Prostate gland (tissue), 2 donors: ENCODE measurements around the gene JAKMIP3. TPM values are rescaled to one million over a fixed set of nuclear protein-coding genes. Genes with fewer than 3 reads are reported as not detected.

Experiments
- DNase-seq: peaks from one replicate; pipeline ENCODE4 v3.0.0-alpha.2; 2019; ENCODE audit warnings: low spot score
- H3K27ac ChIP-seq, 2 donors: fragments of 200-600 bp; sonication (generic); 2 replicates each; pipeline ENCODE4 v1.5.1; 2017 to 2019
- H3K27me3 ChIP-seq: fragments of 200-600 bp; sonication (generic); replicated peaks from 2 replicates; pipeline ENCODE4 v1.5.1; 2019; ENCODE audit not compliant: insufficient read depth
- H3K36me3 ChIP-seq, 2 donors: fragments of 200-600 bp; sonication (generic); 1 replicate in 1 of 2; 2 replicates in 1 of 2; pipeline versions ENCODE4 v1.5.1 to v1.8.1; 2017 to 2019
- H3K4me1 ChIP-seq: fragments of 200-600 bp; sonication (generic); replicated peaks from 2 replicates; pipeline ENCODE4 v1.5.1; 2019
- H3K4me3 ChIP-seq, 2 donors: fragments of 200-600 bp; sonication (generic); 2 replicates each; pipeline ENCODE4 v1.5.1; 2017 to 2019
- H3K9me3 ChIP-seq: fragments of 200-600 bp; sonication (generic); 2 replicates; pipeline ENCODE4 v1.5.1; 2017
- POLR2A ChIP-seq: fragments of 450-650 bp; IDR thresholded peaks from one replicate; pipeline ENCODE4 v1.6.1; 2016; ENCODE audit warnings: antibody characterized with exemption, mild to moderate bottlenecking
- POLR2AphosphoS5 ChIP-seq: sonication (generic); formaldehyde crosslinking; IDR thresholded peaks from one replicate; pipeline ENCODE4 v1.6.1; 2017; ENCODE audit warnings: antibody characterized with exemption
- WGBS: methylation state at CpG from one replicate; pipeline ENCODE4 v1.1.5; 2018; 5-methylcytosine and 5-hydroxymethylcytosine counted together
- intact Hi-C: fragments of 100-400 bp; cut with DNase I; formaldehyde crosslinking; loops from one replicate; pipeline ENCODE4 v1.14.2; 2022
- total RNA-seq, 2 donors: library from RNA; depleted of rRNA; stranded (reverse); fragments of >200 nt; gene quantifications; one replicate each; pipeline ENCODE4 v1.1.0, GENCODE V29; 2016
- TF ChIP-seq, protein P1 (sequence below), 4 experiments: fragments of 200-600 bp in 2 of 4; fragments of 450-650 bp in 2 of 4; sonication (generic) in 2 of 4; IDR thresholded peaks; 1 replicate in 3 of 4; 2 replicates in 1 of 4; pipeline ENCODE4 v1.5.1; 2016 to 2019; ENCODE audit warnings: antibody characterized with exemption in 4 of 4, mild to moderate bottlenecking in 2 of 4, moderate library complexity in 2 of 4

The JAKMIP3 gene
- total RNA-seq, 2 donors from 2014 or later, result 2.6 to 3.4 TPM

DNA sequence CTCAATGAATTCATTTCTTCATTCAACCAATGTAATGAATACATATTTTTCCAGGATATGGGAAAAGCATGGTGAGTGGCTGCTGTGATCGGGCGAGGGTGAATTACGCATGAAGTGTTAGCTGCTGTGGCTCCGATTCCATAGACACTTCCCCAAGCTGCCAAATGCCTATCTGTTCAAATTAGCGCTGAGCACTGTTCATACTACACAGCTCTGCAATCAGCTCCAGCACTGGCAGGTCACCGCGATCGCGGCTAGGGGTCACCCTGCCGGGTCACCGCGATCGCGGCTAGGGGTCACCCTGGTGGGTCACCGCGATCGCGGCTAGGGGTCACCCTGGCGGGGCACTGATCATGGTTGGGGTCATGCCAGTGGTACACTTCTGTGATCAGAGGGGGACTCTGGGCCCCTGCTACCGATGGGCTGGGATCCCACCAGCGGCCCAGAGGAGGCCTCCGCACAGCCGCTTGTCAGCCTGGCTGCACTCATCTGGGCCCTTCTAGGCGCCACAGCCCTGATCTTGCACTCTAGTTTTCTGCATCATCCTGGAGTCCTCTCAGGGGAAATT, 49.3 kb downstream of the JAKMIP3 start:
- Histone ChIP-seq H3K4me3 (no peak overlapping the region), H3K9me3 (no peaks in the 10 kb centered on the region), H3K27me3 (no peaks in the 10 kb centered on the region), H3K27ac (no peak overlapping the region), H3K36me3 (no peaks in the 10 kb centered on the region), H3K4me1 (no peaks in the 10 kb centered on the region)
- intact Hi-C loops, result no loop called here
- 84% methylated on average over 24 of the region's 24 CpGs for WGBS
- DNase-seq, result no peak
- TF ChIP-seq, protein P1, sequence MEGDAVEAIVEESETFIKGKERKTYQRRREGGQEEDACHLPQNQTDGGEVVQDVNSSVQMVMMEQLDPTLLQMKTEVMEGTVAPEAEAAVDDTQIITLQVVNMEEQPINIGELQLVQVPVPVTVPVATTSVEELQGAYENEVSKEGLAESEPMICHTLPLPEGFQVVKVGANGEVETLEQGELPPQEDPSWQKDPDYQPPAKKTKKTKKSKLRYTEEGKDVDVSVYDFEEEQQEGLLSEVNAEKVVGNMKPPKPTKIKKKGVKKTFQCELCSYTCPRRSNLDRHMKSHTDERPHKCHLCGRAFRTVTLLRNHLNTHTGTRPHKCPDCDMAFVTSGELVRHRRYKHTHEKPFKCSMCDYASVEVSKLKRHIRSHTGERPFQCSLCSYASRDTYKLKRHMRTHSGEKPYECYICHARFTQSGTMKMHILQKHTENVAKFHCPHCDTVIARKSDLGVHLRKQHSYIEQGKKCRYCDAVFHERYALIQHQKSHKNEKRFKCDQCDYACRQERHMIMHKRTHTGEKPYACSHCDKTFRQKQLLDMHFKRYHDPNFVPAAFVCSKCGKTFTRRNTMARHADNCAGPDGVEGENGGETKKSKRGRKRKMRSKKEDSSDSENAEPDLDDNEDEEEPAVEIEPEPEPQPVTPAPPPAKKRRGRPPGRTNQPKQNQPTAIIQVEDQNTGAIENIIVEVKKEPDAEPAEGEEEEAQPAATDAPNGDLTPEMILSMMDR (IDR thresholded peaks at IDR 0.05), result no peak
- TF ChIP-seq POLR2AphosphoS5 (no peak), POLR2A (no peak)

Other genes starting within 250 kb of the JAKMIP3 start
- 10 to 100 TPM; 37.0 to 55.2 TPM for gene PPP2R2D, start 164.9 kb upstream of the JAKMIP3 start, total RNA-seq
- 100 to 1,000 TPM; 148 to 325 TPM for gene BNIP3, start 84.0 kb upstream of the JAKMIP3 start, total RNA-seq
- 10 to 100 TPM in 1 of 2 donors, 1 to 10 TPM in 1; 4.1 to 22.6 TPM for gene DPYSL4, start 121.0 kb downstream of the JAKMIP3 start, total RNA-seq
- gene STK32C, start 242.0 kb downstream of the JAKMIP3 start, total RNA-seq, result 10 to 100 TPM in 1 of 2 donors, 1 to 10 TPM in 1; 7.2 to 21.5 TPM